Measurements from ENCODE around the gene COL23A1.

DNA sequence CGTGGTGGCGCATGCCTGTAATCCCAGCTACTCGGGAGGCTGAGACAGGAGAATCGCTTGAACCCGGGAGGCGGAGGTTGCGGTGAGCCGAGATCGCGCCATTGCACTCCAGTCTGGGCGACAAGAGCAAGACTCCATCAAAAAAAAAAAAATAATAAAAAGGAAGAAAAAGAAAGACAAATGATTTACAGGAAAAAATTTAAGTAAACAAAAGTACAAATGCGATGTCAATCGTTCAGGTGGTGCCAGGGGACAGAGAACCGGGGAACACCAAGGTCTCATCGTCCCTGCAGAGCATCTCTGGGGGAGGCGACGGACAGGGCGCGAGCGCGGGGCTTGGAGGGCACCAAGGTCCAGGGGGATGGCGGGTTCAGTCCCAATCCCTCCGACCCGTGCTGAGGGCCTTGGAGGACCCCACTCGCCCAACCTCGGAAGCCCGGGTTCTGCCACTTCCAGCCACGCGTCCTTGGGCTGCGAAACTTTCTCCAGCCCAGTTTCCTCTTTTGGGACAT, 386.5 kb downstream of the COL23A1 start:
- TF ChIP-seq POLR2AphosphoS5 (IDR thresholded peaks at IDR 0.05; ENCODE audit: borderline replicate concordance, low read depth, low read length) (no peak), EZH2 (IDR thresholded peaks at IDR 0.05) (no peak), FOXP2 (optimal IDR thresholded peaks at IDR 0.05; ENCODE audit: control extremely low read depth, extremely low read length, insufficient read depth) (no peak)

Data from SK-N-MC (cell line).